Neural cell (in vitro differentiated cells): Measurements from ENCODE around the gene NUDCD3. TPM values are rescaled to one million over a fixed set of nuclear protein-coding genes. Genes with fewer than 3 reads are reported as not detected.

Experiments used
- H2AFZ ChIP-seq: fragments of 200-600, 300-800 bp; sonication (generic), shearing (Covaris generic); 2 replicates; pipeline ENCODE4 v1.6.0; 2014; ENCODE audit warnings: low read depth, mild to moderate bottlenecking, antibody characterized with exemption, low read length, moderate library complexity
- H3F3A ChIP-seq: fragments of 200-600 bp; shearing (Covaris generic); 2 replicates; pipeline ENCODE4 v1.6.1; 2016; ENCODE audit warnings: mild to moderate bottlenecking, moderate library complexity, mixed read lengths, antibody characterized with exemption, low read length; ENCODE audit not compliant: insufficient read depth, poor library complexity, severe bottlenecking
- H3K27ac ChIP-seq: fragments of 200-600, 300-800 bp; sonication (generic), shearing (Covaris generic); 2 replicates; pipeline ENCODE4 v1.5.1; 2014; ENCODE audit warnings: mild to moderate bottlenecking, low read length, moderate library complexity
- H3K27me3 ChIP-seq: fragments of 300-800, 200-600 bp; sonication (generic), shearing (Covaris generic); 2 replicates; pipeline ENCODE4 v1.6.0; 2014; ENCODE audit warnings: mild to moderate bottlenecking, low read depth, low read length, moderate library complexity; ENCODE audit not compliant: insufficient read depth
- H3K36me3 ChIP-seq: fragments of 300-800, 200-600 bp; sonication (generic), shearing (Covaris generic); 2 replicates; pipeline ENCODE4 v1.5.1; 2014; ENCODE audit warnings: mild to moderate bottlenecking, antibody characterized with exemption, low read length, moderate library complexity; ENCODE audit not compliant: insufficient read depth
- H3K4me2 ChIP-seq: fragments of 300-800, 200-600 bp; sonication (generic), shearing (Covaris generic); 2 replicates; pipeline ENCODE4 v1.6.0; 2014; ENCODE audit warnings: mild to moderate bottlenecking, low read length
- H3K4me3 ChIP-seq: fragments of 300-800, 200-600 bp; sonication (generic), shearing (Covaris generic); 2 replicates; pipeline ENCODE4 v1.5.1; 2014; ENCODE audit warnings: mild to moderate bottlenecking, low read length, moderate library complexity
- H3K79me2 ChIP-seq: fragments of 200-600 bp; shearing (Covaris generic); replicated peaks from 2 replicates; pipeline ENCODE4 v1.6.0; 2014; ENCODE audit warnings: mild to moderate bottlenecking, low read length, moderate library complexity; ENCODE audit not compliant: insufficient read depth
- H3K9ac ChIP-seq: fragments of 300-800, 200-600 bp; sonication (generic), shearing (Covaris generic); 2 replicates; pipeline ENCODE4 v1.6.1; 2016; ENCODE audit warnings: mild to moderate bottlenecking, low read length, mixed read lengths
- H3K9me2 ChIP-seq: fragments of 200-600 bp; shearing (Covaris generic); 2 replicates; pipeline ENCODE4 v1.6.1; 2016; ENCODE audit warnings: mild to moderate bottlenecking, low read length, mixed read lengths; ENCODE audit not compliant: insufficient read depth
- H3K9me3 ChIP-seq: fragments of 200-600, 300-800 bp; sonication (generic), shearing (Covaris generic); 2 replicates; pipeline ENCODE4 v1.6.1; 2016; ENCODE audit warnings: mild to moderate bottlenecking, mixed run types, low read length, moderate library complexity, mixed read lengths
- H4K20me1 ChIP-seq: fragments of 200-600 bp; shearing (Covaris generic); 2 replicates; pipeline ENCODE4 v1.6.1; 2016; ENCODE audit warnings: mild to moderate bottlenecking, mixed run types; ENCODE audit not compliant: insufficient read depth
- CTCF ChIP-seq: fragments of 450-650 bp; IDR thresholded peaks from 2 replicates; pipeline ENCODE4 v1.5.1; 2014; ENCODE audit warnings: antibody characterized with exemption, mild to moderate bottlenecking, moderate library complexity; ENCODE audit not compliant: poor library complexity, severe bottlenecking
- EP300 ChIP-seq: fragments of 450-650 bp; conservative IDR thresholded peaks from 2 replicates; pipeline ENCODE4 v1.6.1; 2014; ENCODE audit warnings: antibody characterized with exemption, mild to moderate bottlenecking, moderate library complexity; ENCODE audit not compliant: poor library complexity, severe bottlenecking
- EZH2 ChIP-seq: fragments of 200-600, 300-800 bp; shearing (Covaris generic), sonication (generic); IDR thresholded peaks from 2 replicates; pipeline ENCODE4 v1.6.1; 2014; ENCODE audit warnings: antibody characterized with exemption, low read length, borderline replicate concordance, mild to moderate bottlenecking; ENCODE audit not compliant: insufficient read depth, poor library complexity, severe bottlenecking
- MXI1 ChIP-seq: fragments of 450-650 bp; conservative IDR thresholded peaks from 2 replicates; pipeline ENCODE4 v1.6.1; 2014; ENCODE audit warnings: antibody characterized with exemption, mild to moderate bottlenecking; ENCODE audit not compliant: poor library complexity, severe bottlenecking
- POLR2AphosphoS5 ChIP-seq: IDR thresholded peaks from 2 replicates; pipeline ENCODE4 v1.6.1; 2012
- RAD21 ChIP-seq: fragments of 450-650 bp; conservative IDR thresholded peaks from 2 replicates; pipeline ENCODE4 v1.6.1; 2014; ENCODE audit warnings: antibody characterized with exemption, mild to moderate bottlenecking, moderate library complexity
- REST ChIP-seq: IDR thresholded peaks from 2 replicates; pipeline ENCODE4 v1.6.1; 2012; ENCODE audit warnings: borderline replicate concordance
- SMC3 ChIP-seq: fragments of 450-650 bp; conservative IDR thresholded peaks from 2 replicates; pipeline ENCODE4 v1.6.1; 2014; ENCODE audit warnings: antibody characterized with exemption, mild to moderate bottlenecking, moderate library complexity; ENCODE audit not compliant: poor library complexity
- TAF1 ChIP-seq: IDR thresholded peaks from 2 replicates; pipeline ENCODE4 v1.6.1; 2012; ENCODE audit warnings: low read depth
- polyA plus RNA-seq: library from polyadenylated mRNA; depleted of rRNA; stranded (reverse); fragments of >200 nt; gene quantifications from 2 replicates; pipeline ENCODE4 v1.2.3, GENCODE V29; 2014

NUDCD3 gene
- polyA plus RNA-seq, 1 donor from 2014 or later, result 69.9 TPM

- Histone ChIP-seq H3K27me3 (no peaks in the 10 kb centered on the region), H3K27ac (no peak overlapping the region), H3K36me3 (no peaks in the 10 kb centered on the region), H3K4me3 (no peak overlapping the region), H4K20me1 (no peaks in the 10 kb centered on the region), H3K4me2 (no peak overlapping the region), H2AFZ (no peak overlapping the region), H3K9me3 (no peaks in the 10 kb centered on the region), H3F3A (no peaks in the 10 kb centered on the region), H3K9ac (no peak overlapping the region), H3K9me2 (no peaks in the 10 kb centered on the region), H3K79me2 (no peaks in the 10 kb centered on the region)
- TF ChIP-seq CTCF (no peak), EP300 (no peak), SMC3 (no peak), EZH2 (no peak), POLR2AphosphoS5 (no peak), MXI1 (no peak)
Observed at GRCh38 chr7:44537442-44537841, 47.0 kb upstream of the NUDCD3 start.

- no peaks in the 10 kb centered on the region for H3K9me2 ChIP-seq
- no peak overlapping the region for H3K4me2 ChIP-seq
- TF ChIP-seq EZH2 (no peak), SMC3 (no peak), TAF1 (no peak), POLR2AphosphoS5 (no peak), CTCF (no peak), REST (no peak), RAD21 (no peak), EP300 (no peak), MXI1 (no peak)
- no peaks in the 10 kb centered on the region for H3K27me3 ChIP-seq
- H3K9ac ChIP-seq, result no peak overlapping the region
- H4K20me1 ChIP-seq, result no peaks in the 10 kb centered on the region
- no peaks in the 10 kb centered on the region for H3K36me3 ChIP-seq
- H3K9me3 ChIP-seq, result no peaks in the 10 kb centered on the region
- no peaks in the 10 kb centered on the region for H3F3A ChIP-seq
- H3K4me3 ChIP-seq, result no peak overlapping the region
- H3K27ac ChIP-seq, result no peak overlapping the region
- no peak overlapping the region for H2AFZ ChIP-seq
- no peaks in the 10 kb centered on the region for H3K79me2 ChIP-seq
Observed at GRCh38 chr7:44536090-44536489, 45.6 kb upstream of the NUDCD3 start.
